OCI-LY1 (cell line): ENCODE data around the gene DEFB129.

Experiments used
- H2AFZ ChIP-seq: fragments of 200-600 bp; sonication (generic), shearing (Covaris generic); 2 replicates; pipeline ENCODE4 v1.6.0; 2014; ENCODE audit warnings: antibody characterized with exemption, mild to moderate bottlenecking, low read length
- H3F3A ChIP-seq: fragments of 200-600 bp; sonication (generic), shearing (Covaris generic); 2 replicates; pipeline ENCODE4 v1.6.0; 2014; ENCODE audit warnings: mild to moderate bottlenecking, antibody characterized with exemption, low read length, moderate library complexity; ENCODE audit not compliant: insufficient read depth
- H3K27ac ChIP-seq: fragments of 200-600 bp; sonication (generic); 2 replicates; pipeline ENCODE4 v1.5.1; 2014; ENCODE audit warnings: low read length, mixed run types, mild to moderate bottlenecking, low read depth; ENCODE audit not compliant: poor library complexity, severe bottlenecking
- H3K27me3 ChIP-seq: fragments of 200-600 bp; sonication (generic); 2 replicates; pipeline ENCODE4 v1.6.0; 2014; ENCODE audit warnings: antibody characterized with exemption, mild to moderate bottlenecking, low read length, moderate library complexity; ENCODE audit not compliant: insufficient read depth
- H3K36me3 ChIP-seq: fragments of 200-600 bp; sonication (generic); 2 replicates; pipeline ENCODE4 v1.6.1; 2014; ENCODE audit warnings: mild to moderate bottlenecking, antibody characterized with exemption, low read length, moderate library complexity, mixed read lengths; ENCODE audit not compliant: insufficient read depth
- H3K4me1 ChIP-seq: fragments of 200-600 bp; sonication (generic); 2 replicates; pipeline ENCODE4 v1.5.1; 2014; ENCODE audit warnings: mild to moderate bottlenecking, low read length, moderate library complexity; ENCODE audit not compliant: insufficient read depth, severe bottlenecking
- H3K4me2 ChIP-seq: fragments of 200-600 bp; sonication (generic), shearing (Covaris generic); 2 replicates; pipeline ENCODE4 v1.6.1; 2014; ENCODE audit warnings: low read length
- H3K4me3 ChIP-seq: fragments of 200-600 bp; sonication (generic); 2 replicates; pipeline ENCODE4 v1.5.1; 2014; ENCODE audit warnings: low read length, low read depth, mild to moderate bottlenecking, mixed read lengths; ENCODE audit not compliant: poor library complexity, severe bottlenecking
- H3K79me2 ChIP-seq: fragments of 200-600 bp; shearing (Covaris generic); 2 replicates; pipeline ENCODE4 v1.6.1; 2016; ENCODE audit warnings: mixed run types, low read length, mixed read lengths; ENCODE audit not compliant: insufficient read depth
- H3K9ac ChIP-seq: fragments of 200-600 bp; sonication (generic), shearing (Covaris generic); 2 replicates; pipeline ENCODE4 v1.6.1; 2014; ENCODE audit warnings: mild to moderate bottlenecking, low read length, mixed read lengths
- H3K9me2 ChIP-seq: fragments of 200-600 bp; sonication (generic), shearing (Covaris generic); 2 replicates; pipeline ENCODE4 v1.6.1; 2014; ENCODE audit warnings: low read depth, mild to moderate bottlenecking, low read length, mixed read lengths
- H3K9me3 ChIP-seq: fragments of 200-600 bp; shearing (Covaris generic); 2 replicates; pipeline ENCODE4 v1.6.1; 2014; ENCODE audit warnings: low read length, mixed read lengths
- H4K20me1 ChIP-seq: fragments of 200-600 bp; sonication (generic), shearing (Covaris generic); 2 replicates; pipeline ENCODE4 v1.6.0; 2016; ENCODE audit warnings: mild to moderate bottlenecking, low read length; ENCODE audit not compliant: insufficient read depth
- CTCF ChIP-seq: fragments of 200-600 bp; sonication (generic), shearing (Covaris generic); IDR thresholded peaks from 2 replicates; pipeline ENCODE4 v1.5.1; 2017; ENCODE audit warnings: mild to moderate bottlenecking, antibody characterized with exemption, low read length, moderate library complexity, mixed read lengths
- EZH2 ChIP-seq: fragments of 200-600 bp; sonication (generic), shearing (Covaris generic); IDR thresholded peaks from 2 replicates; pipeline ENCODE4 v1.8.0; 2017; ENCODE audit warnings: borderline replicate concordance, mixed run types, mild to moderate bottlenecking, antibody characterized with exemption, low read length, moderate library complexity, mixed read lengths

DEFB129 gene

GRCh38 chr20:215796-216195 lies 11.3 kb upstream of the DEFB129 start:
- Histone ChIP-seq H3K9me3 (no peaks in the 10 kb centered on the region), H3K4me2 (no peak overlapping the region), H3K4me3 (no peak overlapping the region), H3K4me1 (no peaks in the 10 kb centered on the region), H3K36me3 (no peaks in the 10 kb centered on the region), H3K79me2 (no peaks in the 10 kb centered on the region), H4K20me1 (no peaks in the 10 kb centered on the region), H2AFZ (no peak overlapping the region), H3K27me3 (no peaks in the 10 kb centered on the region), H3K27ac (no peak overlapping the region), H3K9me2 (no peaks in the 10 kb centered on the region), H3K9ac (no peak overlapping the region), H3F3A (no peaks in the 10 kb centered on the region)
- TF ChIP-seq CTCF (no peak), EZH2 (no peak)

- Histone ChIP-seq H3K4me3 (no peak overlapping the region), H3K9me2 (no peaks in the 10 kb centered on the region), H3K27ac (no peak overlapping the region), H2AFZ (no peak overlapping the region), H3K27me3 (no peaks in the 10 kb centered on the region), H3F3A (no peaks in the 10 kb centered on the region), H3K79me2 (no peaks in the 10 kb centered on the region), H3K36me3 (no peaks in the 10 kb centered on the region), H3K4me2 (no peak overlapping the region), H3K9ac (no peak overlapping the region), H3K4me1 (no peaks in the 10 kb centered on the region), H3K9me3 (no peaks in the 10 kb centered on the region), H4K20me1 (no peaks in the 10 kb centered on the region)
- TF ChIP-seq EZH2 = no peak
- TF ChIP-seq CTCF = no peak
These were observed 9.8 kb upstream of the DEFB129 start for GRCh38 chr20:217266-217665.

- Histone ChIP-seq H3K27ac (no peak overlapping the region), H3K9ac (no peak overlapping the region), H3K9me3 (no peaks in the 10 kb centered on the region), H3K79me2 (no peaks in the 10 kb centered on the region), H3K27me3 (no peaks in the 10 kb centered on the region), H2AFZ (no peak overlapping the region), H3K4me2 (no peak overlapping the region), H3K9me2 (no peaks in the 10 kb centered on the region), H3K4me1 (no peaks in the 10 kb centered on the region), H3F3A (no peaks in the 10 kb centered on the region), H3K36me3 (no peaks in the 10 kb centered on the region), H3K4me3 (no peak overlapping the region), H4K20me1 (no peaks in the 10 kb centered on the region)
- TF ChIP-seq EZH2 (no peak), CTCF (peak; percentile 49)
These were observed 7.6 kb upstream of the DEFB129 start for GRCh38 chr20:219290-220115.
